AG09319 (cell line): ENCODE data around the gene TPM3.
"Not testable (repeated sequence)": the region's sequence is repeated elsewhere in the genome, so short reads cannot be mapped to it uniquely, and the experiment has no call there.

Source experiments
- DNase-seq: peaks from one replicate; pipeline ENCODE4 v3.0.0-alpha.2; 2010; ENCODE audit warnings: low read depth; ENCODE audit errors: extremely low read depth
- CTCF ChIP-seq: IDR thresholded peaks from 2 replicates; pipeline ENCODE4 v1.5.1; 2011; ENCODE audit warnings: low read depth, mild to moderate bottlenecking, inconsistent platforms, low read length, moderate library complexity

The TPM3 gene

GRCh38 chr1:154191990-154192461, at the start of gene TPM3:
Gene TPM3, minus strand, starts transcription at chr1:154192100. Its CDS starts 82 bp downstream, at chr1:154192018.
- TF ChIP-seq CTCF, result no peak
- no peak for DNase-seq

GRCh38 chr1:154240294-154240833, 48.5 kb upstream of the TPM3 start:
- no peak for DNase-seq
- no peak for TF ChIP-seq CTCF

GRCh38 chr1:154239491-154239890, 47.6 kb upstream of the TPM3 start:
- DNase-seq, result no peak
- TF ChIP-seq CTCF, result no peak

- no peak for TF ChIP-seq CTCF
- DNase-seq, result no peak
Measured at GRCh38 chr1:154237880-154238506, 46.1 kb upstream of the TPM3 start.

- no peak for DNase-seq
- TF ChIP-seq CTCF, result no peak
Measured at GRCh38 chr1:154237435-154237834, 45.5 kb upstream of the TPM3 start.

- DNase-seq, result no peak
- TF ChIP-seq CTCF, result no peak
Measured at GRCh38 chr1:154236855-154237254, 45.0 kb upstream of the TPM3 start.

- not testable (repeated sequence) for DNase-seq
Measured at GRCh38 chr1:154233127-154233526, 41.2 kb upstream of the TPM3 start.

- not testable (repeated sequence) for DNase-seq
Measured at GRCh38 chr1:154231112-154231511, 39.2 kb upstream of the TPM3 start.
